Activated T-cell treated with anti-CD3 and anti-CD28 coated beads for 4 hours (primary cell): Measurements from ENCODE around the gene CCND2.

Source experiments
- DNase-seq: peaks from one replicate; pipeline ENCODE4 v3.0.0-alpha.2; 2020

The CCND2 gene

DNA sequence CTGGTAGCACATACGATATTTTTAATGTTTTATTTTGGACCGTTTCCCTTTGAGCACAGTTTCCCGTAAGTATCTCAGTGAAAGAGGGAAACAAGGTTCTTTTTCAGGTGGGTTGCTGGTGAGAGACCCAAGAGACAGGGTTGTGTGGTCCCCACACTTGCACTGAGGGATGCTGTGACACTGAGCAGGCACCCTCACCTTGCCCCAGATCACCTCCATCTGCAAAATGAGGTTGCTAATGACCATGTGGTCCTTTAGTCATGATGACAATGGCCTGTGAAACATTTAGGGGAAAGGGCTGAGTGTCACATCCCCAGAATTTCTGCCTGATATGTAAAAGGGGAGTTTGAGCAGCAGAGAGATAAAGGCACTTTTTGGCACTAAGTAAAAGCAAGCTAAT is 4.3 kb downstream of the CCND2 start:
- DNase-seq: no peak

DNA sequence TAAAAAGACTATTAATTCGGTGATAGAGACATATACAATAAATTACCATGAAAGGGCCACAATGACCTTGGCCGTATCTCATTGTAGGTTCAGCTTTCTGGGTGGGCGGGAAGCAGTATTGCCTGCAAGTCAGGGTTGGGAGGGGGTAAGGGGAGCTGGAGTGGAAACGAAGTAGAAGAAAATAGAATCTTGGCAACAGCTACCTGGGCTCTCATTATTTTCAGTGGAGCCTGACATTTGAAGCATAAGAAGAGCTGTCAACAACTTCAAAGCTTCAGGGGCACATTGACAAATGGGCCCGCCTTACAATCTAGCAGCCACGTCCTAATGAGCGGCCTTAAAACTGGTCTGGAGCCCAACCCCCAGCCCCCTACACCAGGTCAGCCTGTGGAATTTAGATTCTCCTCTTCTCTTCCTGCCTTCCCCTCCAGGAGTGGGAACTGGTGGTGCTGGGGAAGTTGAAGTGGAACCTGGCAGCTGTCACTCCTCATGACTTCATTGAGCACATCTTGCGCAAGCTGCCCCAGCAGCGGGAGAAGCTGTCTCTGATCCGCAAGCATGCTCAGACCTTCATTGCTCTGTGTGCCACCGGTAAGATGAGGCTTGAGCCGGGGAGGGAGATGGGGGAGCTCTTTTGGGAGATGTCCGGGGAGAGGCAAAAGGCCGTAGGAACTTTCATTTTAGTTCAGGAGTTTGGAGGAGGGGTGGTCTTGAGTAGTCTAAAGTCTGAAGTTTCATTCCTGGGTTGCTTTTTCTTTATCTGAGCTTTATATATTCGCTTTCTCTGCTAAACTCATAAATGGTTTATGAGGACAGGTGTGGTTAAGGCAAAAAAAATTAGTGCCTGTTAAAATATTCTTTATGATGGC is 5.0 kb downstream of the CCND2 start:
- DNase-seq: no peak

DNA sequence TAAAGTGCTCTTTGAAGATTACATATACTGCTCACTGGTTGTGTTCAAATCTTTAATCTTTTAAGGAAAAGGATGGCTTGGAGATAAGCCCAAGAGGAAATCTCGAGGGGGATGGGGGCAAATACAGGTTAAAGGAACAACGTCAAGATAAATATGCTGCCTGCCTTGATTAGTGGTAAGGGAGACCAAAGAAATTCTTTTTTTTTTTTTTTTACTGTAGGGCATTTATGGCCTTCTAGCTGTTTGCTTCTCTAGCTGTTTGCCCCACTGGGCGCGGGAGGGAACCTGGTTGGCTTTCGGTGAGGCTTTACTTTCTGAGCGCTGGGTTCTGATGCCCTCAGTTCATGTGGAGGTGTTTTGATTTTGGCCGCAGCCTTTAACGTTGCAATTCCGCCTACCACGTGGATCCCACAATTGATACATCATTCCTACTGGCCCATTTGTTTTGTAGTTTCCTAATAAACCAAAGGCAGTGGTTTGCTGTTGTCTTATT is 5.7 kb downstream of the CCND2 start:
- no peak for DNase-seq

DNA sequence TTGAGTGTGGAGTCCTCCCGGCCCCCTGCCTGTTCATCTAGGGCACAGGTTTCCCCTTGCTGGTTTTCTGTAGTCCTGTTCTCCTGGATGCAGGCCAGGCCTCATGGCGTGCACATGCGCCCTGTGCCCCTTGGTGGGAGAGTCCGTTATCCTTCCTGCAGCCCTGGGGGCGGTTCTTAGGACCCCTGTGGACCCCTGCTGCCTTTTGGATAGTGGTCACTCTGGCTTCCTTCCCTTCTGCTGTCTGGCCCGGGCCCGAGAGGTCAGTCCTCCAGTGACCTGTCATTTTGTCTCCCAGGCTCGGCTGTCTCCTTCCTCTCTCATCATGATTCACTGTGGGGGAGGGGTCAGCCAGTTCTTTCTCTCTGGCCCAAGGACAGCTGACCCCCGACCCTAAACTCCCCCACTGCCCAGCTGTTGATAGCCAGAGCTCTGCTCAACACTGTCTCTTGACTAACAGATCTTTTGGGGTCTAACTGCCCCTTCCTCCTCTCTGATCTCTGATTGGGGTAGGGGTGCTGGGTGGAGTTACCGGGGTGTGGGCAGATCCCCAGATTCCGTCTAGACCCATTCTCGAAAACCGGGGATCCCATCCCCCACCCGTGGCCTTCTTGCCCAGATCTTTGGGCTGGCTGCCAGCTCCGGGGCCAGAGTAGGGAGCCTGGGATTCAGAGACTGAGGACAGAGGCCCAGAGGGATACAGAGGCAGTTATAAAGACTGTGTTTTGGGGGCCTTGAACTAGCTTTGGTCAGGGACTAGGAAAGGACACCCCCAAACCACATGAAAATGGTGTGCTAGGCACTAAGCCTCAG is 7.0 kb downstream of the CCND2 start:
- no peak for DNase-seq

DNA sequence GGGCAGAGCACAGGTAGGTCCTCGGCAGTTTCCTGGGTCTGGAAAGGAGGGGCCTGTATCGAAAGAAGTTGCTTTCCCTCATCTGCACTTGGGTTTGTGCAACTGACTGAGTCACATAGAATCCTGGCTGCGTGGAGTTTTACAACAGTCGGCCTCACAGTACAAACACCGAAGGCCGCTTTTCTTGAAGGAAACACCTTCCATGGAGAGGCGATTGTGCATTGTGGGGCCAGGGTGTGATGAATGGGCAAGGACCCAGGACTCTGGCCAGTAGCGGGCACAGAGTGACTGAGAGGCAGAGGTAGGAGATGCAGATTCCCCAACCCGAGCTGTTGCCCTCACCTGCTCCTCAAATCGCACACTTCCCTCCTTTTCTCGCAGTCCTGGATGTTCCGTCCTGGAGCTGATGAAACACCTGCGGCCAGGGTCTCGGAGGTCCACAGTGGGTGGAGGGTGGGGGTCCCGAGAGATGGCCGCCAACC is 7.7 kb downstream of the CCND2 start:
- no peak for DNase-seq

DNA sequence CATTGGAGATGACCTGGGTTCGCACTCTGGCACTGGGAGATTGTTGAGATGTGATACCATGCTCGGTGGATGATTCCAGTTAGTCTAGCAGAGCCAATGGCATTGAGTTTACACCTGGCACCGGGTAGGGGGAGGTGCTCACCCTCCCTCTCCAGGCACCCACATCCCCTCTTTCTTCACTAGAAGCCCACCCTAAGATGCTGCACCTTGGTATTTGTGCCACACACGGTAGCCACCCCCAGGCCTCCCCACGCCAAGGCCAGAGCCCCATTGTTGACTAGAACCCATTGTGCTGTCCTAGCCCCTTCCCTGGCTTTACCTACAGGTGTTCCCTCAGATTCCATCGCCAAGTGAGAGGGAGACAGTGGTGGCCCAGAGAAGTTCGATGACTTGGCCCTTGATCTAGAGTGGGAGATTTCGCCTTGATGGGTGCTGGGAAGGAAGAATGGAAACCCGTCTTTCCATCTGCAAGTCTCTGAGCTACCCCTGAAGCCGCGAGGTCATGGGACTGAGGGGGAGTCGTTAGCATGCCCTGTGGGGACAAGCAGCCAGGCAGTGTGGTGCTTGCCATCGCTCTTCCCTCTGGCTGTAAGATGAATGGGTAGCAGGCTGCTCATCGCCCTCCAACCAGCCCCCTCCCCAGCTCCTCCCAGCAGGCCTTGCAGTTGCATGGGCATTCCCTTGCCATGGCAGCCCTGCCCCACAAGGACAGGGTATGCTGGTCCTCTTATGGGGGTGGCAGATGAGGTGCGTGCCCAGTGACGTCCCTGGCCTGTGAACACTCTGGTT is 8.7 kb downstream of the CCND2 start:
- DNase-seq: no peak

DNA sequence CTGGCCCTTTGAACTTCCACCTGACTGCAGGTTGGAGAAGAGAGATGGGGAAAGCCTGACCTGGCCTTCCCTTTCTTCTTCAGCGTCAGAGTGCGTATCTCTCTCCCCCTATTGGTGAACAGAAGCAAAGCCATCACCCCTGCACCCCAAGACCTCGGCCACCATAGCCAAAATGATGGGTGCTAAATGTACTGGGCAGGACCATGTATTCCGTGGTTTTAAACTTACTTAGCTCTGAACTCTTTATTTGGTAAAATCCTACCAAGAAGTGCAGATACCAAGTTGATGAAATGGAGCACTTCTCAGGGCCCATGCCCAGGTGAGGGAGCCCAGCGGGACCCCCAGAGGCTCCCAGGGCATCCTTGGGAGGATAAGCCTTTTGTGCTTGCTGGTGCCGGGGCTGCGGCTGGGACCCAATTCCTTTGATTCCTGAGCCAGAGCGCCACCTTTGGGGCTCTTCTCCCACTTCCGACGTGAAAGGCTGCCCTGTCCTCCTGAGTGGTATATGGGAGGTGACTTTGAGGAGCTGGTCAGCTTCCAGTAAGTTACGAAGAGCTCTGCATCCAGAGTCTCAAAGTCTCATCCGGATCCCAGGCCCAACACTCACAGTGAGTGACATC is 9.4 kb downstream of the CCND2 start:
- DNase-seq: no peak

DNA sequence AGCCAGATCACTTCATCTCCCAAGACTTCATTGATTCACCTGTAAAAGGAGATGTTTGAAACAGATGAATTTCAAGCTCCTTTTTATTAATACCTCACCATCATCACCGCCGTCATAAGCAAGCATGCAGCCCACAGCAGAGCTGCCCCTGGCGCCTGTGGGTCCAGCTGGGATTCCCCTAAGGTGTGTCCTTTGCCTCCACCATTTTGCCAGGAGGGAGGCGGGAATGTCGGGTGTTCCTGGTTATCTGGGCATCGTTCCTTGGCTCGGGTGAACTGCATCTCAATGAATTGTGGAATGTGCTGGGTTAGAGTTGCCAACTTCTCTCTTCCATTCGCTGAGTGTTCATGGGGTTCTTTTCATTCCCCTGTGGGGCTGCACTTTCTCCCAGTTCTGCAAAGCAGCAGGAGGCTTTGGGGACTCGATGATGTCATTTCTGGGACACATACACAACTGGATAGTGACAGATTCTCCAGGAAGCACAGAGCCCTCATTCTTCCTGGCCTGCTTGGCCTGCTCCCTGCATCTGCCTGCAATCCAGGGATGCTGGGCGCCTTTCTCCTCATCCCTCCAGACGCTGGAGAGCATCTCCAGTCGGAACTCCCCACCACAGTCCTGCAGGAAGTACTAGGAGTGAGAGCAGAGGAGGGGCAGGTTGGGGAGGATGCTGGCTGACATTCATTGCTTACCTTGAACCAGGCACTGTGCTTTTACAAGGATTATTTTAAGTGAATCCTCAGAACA is 10.1 kb downstream of the CCND2 start:
- no peak for DNase-seq

DNA sequence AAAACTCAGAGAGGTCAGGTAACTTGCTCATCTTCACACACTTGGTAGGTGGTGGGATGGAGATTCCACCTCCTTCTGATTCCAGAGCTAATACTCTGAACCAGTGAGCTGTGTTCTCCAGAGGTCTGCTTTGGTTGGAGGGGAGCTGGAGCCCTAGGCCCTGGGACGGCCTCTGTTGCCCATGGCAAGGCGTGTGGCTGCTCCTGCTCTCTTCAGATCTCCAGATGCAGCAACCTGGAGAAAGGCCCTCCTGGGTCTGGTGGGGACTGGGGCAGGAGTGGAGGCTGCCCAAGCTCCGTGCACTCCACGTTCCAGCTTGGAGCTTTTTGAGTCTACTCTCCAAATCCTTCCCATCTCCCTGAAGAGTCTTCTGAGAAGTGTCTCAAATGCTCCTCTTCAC is 10.7 kb downstream of the CCND2 start:
- no peak for DNase-seq

DNA sequence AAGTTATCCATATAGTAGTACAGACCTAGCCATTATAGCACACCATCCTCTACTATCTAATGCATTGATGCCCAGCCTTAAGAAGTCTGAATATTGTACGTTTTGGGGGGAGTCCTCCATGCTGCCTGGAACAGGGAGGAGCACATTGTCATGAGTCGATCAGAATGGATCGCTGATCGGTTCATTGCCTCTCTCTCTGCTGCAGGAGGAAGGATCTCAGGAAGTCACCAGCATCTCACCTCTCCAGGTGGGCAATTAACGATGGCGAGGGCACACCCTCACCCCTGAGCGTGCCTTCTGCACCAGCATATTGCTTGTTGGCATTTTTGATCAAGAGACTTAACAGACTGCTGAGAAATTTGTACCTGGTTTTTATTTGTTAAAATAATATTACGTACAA is 11.5 kb downstream of the CCND2 start:
- DNase-seq: no peak

DNA sequence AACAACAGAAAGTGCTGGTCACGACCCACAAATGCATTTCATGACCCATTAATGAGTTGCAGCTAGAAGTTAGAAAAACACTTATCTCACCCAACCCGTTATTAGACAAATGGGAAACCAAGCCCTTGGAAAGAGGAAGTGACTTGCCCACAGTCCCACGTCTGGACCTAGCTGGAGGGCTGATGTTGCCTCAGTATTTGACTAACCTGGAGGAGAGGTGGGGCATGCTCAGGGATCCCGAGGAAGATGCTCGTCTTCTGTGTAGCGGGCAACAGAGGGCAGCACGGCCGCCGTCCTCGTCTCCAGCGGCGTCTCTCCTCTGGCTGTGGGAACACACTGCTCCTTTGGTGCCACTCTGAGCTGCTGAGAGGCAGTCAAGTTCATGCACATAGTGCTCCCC is 12.7 kb downstream of the CCND2 start:
- DNase-seq: no peak

DNA sequence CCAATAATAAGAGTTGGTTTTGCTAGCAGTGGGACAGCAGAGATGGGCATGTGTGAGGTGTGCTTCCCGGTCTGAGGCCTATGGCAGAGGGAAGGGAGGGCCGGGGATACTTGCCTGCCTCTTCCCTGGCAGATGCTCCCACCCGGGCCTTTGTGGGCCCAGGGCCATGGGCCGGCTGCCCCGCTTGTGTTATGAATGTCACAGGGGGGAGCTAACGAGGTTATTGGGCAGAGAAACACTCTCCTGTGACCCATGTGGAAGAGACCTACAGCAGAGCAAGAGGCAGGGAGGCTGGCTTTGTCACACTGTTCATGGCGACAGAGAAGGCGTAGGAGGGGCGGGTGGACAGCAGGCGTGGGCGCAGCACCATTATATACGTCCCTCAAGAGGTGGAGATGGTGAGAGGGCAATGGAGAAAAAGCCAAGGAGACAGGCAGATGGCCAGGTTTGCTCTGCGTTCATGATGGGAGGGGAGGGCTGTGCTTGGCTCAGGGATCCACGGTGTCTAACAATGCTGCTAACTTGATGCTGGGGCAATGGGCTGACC is 13.3 kb downstream of the CCND2 start:
- DNase-seq: no peak

DNA sequence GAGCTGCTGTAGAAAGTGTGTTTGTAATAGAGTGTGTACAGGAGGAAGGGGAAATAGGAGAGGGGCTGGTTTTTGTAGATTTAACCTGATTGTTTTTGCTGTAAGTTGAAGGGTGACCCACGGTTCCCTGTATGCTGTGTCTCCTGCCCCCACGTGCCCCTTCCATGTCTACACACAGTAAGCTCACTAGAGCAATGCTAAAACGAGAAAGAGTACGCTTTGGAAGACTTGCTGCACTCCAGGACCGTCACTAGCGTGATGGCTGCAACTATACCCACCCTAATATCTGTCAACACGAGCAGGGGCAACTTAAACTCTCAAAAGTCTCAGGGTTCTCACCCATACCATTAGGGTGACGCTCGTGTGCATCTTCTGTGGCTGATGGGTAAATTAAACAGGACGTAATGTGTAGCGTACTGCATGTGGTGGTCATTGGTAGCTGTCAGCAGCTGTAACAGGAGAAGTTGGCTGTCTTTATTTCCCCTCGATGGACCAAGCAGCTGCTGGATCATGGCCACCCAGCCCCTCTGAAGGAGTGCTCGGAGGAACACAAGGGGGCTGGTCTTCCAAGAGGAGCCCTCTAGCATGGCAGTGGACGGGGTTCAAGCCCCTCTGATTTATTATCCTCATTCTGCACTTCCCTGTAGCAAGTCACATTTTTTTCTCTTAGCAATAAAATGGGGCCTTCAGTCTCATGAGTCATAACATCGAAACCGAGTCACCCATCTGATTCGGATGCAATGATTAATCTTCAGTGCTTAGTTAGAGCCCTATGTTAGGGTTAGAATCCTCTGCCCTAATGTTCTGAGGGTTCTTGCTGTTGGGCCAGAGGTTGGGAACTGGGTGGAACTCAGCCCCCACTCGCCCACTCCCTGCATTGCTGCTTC is 14.0 kb downstream of the CCND2 start:
- no peak for DNase-seq

DNA sequence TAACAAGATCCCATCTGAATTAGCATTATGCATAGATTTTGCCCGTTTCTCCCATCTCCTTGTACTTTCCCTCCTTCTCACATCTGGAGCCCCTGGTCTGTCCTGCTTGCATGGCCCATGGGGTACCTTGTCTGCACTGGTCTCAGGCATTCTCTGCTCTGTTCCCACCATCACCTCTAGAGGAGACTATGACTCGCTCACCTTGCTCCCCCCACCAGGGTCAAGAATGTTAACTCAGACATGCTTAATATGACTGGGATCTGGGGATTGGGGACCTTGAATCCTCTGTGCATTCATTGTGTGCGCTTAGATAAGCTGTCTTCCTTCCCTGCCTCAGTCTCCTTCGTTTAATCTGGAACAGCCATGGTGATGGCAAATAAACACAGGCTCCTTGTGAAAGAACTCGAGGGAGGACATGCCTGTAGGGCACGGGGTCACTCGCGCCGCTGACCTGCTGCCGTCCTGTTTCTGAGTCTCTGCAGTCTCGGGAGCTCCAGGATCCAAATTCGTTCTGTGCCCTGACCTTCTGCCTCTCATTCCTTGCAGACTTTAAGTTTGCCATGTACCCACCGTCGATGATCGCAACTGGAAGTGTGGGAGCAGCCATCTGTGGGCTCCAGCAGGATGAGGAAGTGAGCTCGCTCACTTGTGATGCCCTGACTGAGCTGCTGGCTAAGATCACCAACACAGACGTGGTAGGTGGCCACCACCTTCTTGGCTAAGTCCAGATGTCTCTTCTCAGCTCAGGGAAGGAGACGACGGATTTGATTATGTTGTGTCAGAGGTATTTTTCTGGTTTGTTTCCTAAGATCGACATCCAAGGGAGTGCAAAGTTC is 15.0 kb downstream of the CCND2 start:
- no peak for DNase-seq

DNA sequence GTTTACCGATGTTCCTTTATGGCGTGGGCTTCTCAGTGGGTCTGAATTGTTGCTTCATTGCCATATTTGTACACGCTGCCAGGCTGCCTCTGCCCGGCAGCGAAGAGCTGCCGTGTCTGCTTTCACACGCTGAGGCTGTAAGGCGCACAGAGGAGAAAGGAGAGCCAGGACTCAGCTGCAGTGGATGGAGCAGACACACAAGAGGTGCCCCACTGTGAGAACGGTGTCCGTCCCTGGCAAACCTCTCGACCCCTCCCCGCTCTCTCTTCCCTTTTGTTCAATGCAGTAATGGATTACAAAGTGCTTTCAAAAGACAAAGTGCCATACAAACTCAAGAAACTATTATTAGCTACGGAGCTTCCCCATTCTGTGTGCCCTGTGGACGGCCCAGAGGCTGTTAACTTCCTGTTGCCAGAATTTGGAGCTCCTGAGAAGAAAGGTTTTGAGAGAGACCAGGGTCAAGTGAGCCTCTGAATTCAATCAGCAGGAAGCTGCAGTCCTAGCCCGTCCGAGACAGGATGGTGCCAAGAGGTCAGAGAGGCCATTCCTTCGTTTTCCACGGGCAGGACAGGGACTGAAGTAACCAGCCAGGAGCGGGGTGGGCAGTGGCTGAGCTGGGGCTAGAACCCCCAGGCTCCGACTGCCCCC is 15.8 kb downstream of the CCND2 start:
- no peak for DNase-seq

DNA sequence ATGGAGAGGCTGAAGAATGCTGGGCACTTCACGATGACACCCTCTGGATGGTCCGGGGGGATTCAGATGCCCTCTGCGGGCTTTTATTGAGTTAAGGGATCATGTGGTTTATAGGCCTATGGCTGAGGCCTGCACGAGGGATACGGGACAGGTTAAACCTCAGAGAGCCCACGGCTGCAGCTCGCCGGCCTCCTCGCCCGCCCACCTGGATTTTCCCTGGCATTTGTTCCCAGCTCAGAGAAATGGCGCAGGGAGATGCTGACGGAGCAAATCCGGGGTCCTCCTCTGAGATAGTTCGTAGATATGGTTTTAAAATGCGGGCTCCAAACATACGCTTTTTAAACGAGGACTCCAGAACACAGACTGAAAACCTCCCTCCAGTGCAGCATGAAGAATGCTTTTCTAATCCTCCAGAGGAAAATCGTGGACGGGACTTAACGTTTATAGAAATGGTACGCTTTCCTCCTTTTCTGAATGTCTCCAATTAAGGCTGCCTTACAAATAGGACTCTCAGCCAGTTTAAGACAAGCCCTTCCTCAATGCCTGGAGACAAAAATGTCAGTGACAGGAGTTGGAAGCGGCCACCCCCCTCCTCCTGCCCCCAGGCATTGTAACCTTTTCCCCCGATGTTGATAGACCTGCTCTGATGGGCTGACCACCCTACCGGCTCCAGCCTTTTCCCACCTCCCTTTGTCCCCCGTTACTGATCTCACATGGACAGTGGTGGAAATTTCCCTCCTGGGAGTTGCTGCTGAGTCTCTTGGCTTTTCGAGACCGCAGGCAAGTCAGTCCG is 16.6 kb downstream of the CCND2 start:
- DNase-seq: no peak

DNA sequence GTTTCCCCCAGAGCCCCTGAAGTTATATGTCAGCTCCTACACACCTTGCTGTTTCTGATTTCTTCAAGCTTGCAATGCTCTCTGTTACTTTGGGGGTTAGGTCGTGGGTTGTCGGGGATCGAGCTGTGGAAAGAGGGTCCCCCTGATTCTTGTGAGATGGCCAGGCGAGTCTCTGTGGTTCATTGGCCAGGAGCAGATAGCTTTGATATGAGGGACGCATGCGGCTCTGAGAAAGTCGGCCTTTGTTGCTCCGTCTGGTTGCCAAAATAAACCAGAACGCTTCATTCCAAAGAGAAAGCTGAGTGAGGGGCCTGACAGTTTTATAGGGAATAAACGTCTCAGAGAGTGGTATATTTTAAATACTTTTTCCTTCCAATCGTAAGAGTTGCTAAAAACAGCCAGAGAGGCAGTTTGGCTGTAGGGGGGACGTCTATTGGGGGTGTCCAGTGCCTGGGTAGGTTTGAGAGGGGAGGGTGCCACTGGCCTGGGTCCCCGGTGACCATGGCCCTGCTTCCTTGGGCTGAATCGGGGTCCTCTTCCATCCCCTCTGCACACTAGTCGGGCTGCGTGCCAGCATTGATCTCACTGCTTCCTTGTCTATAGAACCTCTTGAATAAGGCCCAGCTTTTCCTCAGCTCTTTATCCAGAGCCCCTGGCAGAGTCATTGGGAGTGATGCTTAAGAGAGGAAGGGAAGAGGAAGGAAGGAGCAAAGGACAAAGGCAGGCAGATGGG is 18.9 kb downstream of the CCND2 start:
- DNase-seq: no peak
